Measurements from ENCODE around the gene DEDD.

DNA sequence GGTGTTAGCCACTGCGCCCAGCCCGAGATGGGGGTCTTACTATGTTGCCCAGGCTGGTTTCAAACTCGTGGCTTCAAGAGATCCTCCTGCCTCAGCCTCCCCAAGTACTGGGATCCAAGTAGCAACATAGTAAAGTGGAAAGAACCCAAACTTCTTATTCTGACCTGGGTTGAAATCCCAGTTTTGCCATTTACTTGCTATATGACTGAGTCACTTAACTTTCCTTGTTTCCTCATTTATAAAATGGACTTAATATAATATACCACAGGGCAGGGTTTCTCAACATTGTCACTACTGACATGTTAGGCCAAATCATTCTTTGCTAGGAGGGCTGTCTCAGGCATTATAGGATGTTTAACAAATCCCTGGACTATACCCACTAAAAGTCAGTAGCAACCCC lies 21.4 kb downstream of the DEDD start:
- no peak for TF ChIP-seq POLR2A (IDR thresholded peaks at IDR 0.05)
- TF ChIP-seq CTCF (IDR thresholded peaks at IDR 0.05) = no peak

Data from suprapubic skin (tissue), 3 donors.